ENCODE results near the gene CCKAR.

Gene CCKAR

GRCh38 chr4:26466578-26467270 lies 23.6 kb downstream of the CCKAR start:
- no peak overlapping the region for H2AFZ ChIP-seq (ENCODE audit: low read depth, low read length)
- H3K79me2 ChIP-seq (ENCODE audit: insufficient read depth, low read length): no peaks in the 10 kb centered on the region
- TF ChIP-seq CTCF (IDR thresholded peaks at IDR 0.05; ENCODE audit: borderline replicate concordance, extremely low read depth, low read length, poor library complexity, severe bottlenecking): no peak
- no peak for TF ChIP-seq EZH2 (IDR thresholded peaks at IDR 0.05; ENCODE audit: borderline replicate concordance, low read depth, low read length, severe bottlenecking)
- no peaks in the 10 kb centered on the region for H3K9me3 ChIP-seq (ENCODE audit: insufficient read depth, low read length, severe bottlenecking)
- H3K9ac ChIP-seq (ENCODE audit: low read depth, low read length): no peak overlapping the region
- DNase-seq (no peak), ATAC-seq (ENCODE audit: insufficient read depth, low read depth) (no peak)
- H4K20me1 ChIP-seq (ENCODE audit: insufficient read depth, low read length): no peaks in the 10 kb centered on the region
- H3K4me1 ChIP-seq (ENCODE audit: insufficient read depth, low read length): no peaks in the 10 kb centered on the region
- no peaks in the 10 kb centered on the region for H3K36me3 ChIP-seq (ENCODE audit: insufficient read depth, low read length)
- H3K27ac ChIP-seq (ENCODE audit: low read length): no peak overlapping the region
- no peaks in the 10 kb centered on the region for H3K27me3 ChIP-seq (ENCODE audit: insufficient read depth, low read length, poor library complexity)
- H3K4me2 ChIP-seq (ENCODE audit: insufficient read depth, low read length): no peak overlapping the region
- no peak overlapping the region for H3K4me3 ChIP-seq (ENCODE audit: low read depth in 1 of 2, low read length in 2 of 2)

DNA sequence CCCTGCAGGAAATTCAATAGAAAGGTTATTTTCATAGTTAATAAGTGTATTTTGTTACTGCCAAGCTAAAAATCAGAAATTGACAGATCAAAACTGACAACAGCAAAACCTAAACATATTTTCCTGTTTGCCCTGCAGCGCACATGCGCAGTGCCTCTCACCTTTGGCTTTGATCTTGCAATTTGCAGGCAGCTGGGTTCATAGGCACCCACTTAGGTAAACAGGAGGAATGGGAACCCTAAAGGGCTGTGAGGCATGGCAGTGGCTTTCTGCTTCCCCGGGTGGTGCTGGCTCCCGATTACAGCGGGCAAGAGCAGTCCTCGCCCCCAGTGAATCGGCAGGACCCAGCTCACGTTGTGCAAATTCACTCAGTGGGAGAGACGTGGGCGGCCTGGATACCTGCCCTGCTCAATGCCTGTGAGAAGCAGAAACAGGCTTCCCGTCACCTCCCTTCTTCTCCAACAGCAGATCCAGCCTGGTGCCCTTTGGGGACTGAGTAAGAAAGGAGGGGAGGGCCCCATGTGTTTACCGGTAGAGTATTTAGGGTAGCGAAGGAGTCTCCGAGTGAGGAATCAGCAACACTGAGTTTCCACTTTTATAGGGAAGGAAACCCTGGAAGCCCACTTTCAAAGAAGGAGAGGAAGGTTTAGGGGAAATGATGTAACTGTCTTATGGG lies 25.7 kb downstream of the CCKAR start:
- H3K4me3 ChIP-seq (ENCODE audit: low read depth in 1 of 2, low read length in 2 of 2): no peak overlapping the region
- no peaks in the 10 kb centered on the region for H3K36me3 ChIP-seq (ENCODE audit: insufficient read depth, low read length)
- H3K4me1 ChIP-seq (ENCODE audit: insufficient read depth, low read length): no peaks in the 10 kb centered on the region
- H3K9ac ChIP-seq (ENCODE audit: low read depth, low read length): no peak overlapping the region
- no peaks in the 10 kb centered on the region for H3K79me2 ChIP-seq (ENCODE audit: insufficient read depth, low read length)
- H2AFZ ChIP-seq (ENCODE audit: low read depth, low read length): no peak overlapping the region
- H3K27ac ChIP-seq (ENCODE audit: low read length): no peak overlapping the region
- no peak overlapping the region for H3K4me2 ChIP-seq (ENCODE audit: insufficient read depth, low read length)
- no peaks in the 10 kb centered on the region for H3K27me3 ChIP-seq (ENCODE audit: insufficient read depth, low read length, poor library complexity)
- no peaks in the 10 kb centered on the region for H4K20me1 ChIP-seq (ENCODE audit: insufficient read depth, low read length)
- TF ChIP-seq EZH2 (IDR thresholded peaks at IDR 0.05; ENCODE audit: borderline replicate concordance, low read depth, low read length, severe bottlenecking) (no peak), CTCF (IDR thresholded peaks at IDR 0.05; ENCODE audit: borderline replicate concordance, extremely low read depth, low read length, poor library complexity, severe bottlenecking) (no peak)
- no peaks in the 10 kb centered on the region for H3K9me3 ChIP-seq (ENCODE audit: insufficient read depth, low read length, severe bottlenecking)
- ATAC-seq (ENCODE audit: insufficient read depth, low read depth) (no peak), DNase-seq (no peak)

- H3K9me3 ChIP-seq (ENCODE audit: insufficient read depth, low read length, severe bottlenecking): no peaks in the 10 kb centered on the region
- no peak overlapping the region for H3K4me3 ChIP-seq (ENCODE audit: low read depth in 1 of 2, low read length in 2 of 2)
- H3K27ac ChIP-seq (ENCODE audit: low read length): no peak overlapping the region
- H3K79me2 ChIP-seq (ENCODE audit: insufficient read depth, low read length): no peaks in the 10 kb centered on the region
- no peak overlapping the region for H3K9ac ChIP-seq (ENCODE audit: low read depth, low read length)
- H2AFZ ChIP-seq (ENCODE audit: low read depth, low read length): no peak overlapping the region
- no peaks in the 10 kb centered on the region for H3K36me3 ChIP-seq (ENCODE audit: insufficient read depth, low read length)
- no peak for TF ChIP-seq EZH2 (IDR thresholded peaks at IDR 0.05; ENCODE audit: borderline replicate concordance, low read depth, low read length, severe bottlenecking)
- no peak for TF ChIP-seq CTCF (IDR thresholded peaks at IDR 0.05; ENCODE audit: borderline replicate concordance, extremely low read depth, low read length, poor library complexity, severe bottlenecking)
- H3K4me1 ChIP-seq (ENCODE audit: insufficient read depth, low read length): peaks cover 2% of the 10 kb centered on the region
- no peak for DNase-seq
- no peaks in the 10 kb centered on the region for H4K20me1 ChIP-seq (ENCODE audit: insufficient read depth, low read length)
- no peak overlapping the region for H3K4me2 ChIP-seq (ENCODE audit: insufficient read depth, low read length)
- no peaks in the 10 kb centered on the region for H3K27me3 ChIP-seq (ENCODE audit: insufficient read depth, low read length, poor library complexity)
- ATAC-seq (ENCODE audit: insufficient read depth, low read depth): no peak
These were observed 26.9 kb downstream of the CCKAR start for GRCh38 chr4:26463386-26463785.
